ENCODE measurements around the gene LGR4.
"Not testable (repeated sequence)": the region's sequence is repeated elsewhere in the genome, so short reads cannot be mapped to it uniquely, and the experiment has no call there.

LGR4 gene

GRCh38 chr11:27334764-27335163 is 137.8 kb downstream of the LGR4 start:
- DNase-seq: not testable (repeated sequence)

GRCh38 chr11:27331981-27332380 is 140.6 kb downstream of the LGR4 start:
- DNase-seq: no peak

- no peak for DNase-seq
Observed at GRCh38 chr11:27330633-27331270, 141.8 kb downstream of the LGR4 start.

- no peak for DNase-seq
Observed at GRCh38 chr11:27329867-27330632, 142.5 kb downstream of the LGR4 start.

GRCh38 chr11:27328614-27329013 is 144.0 kb downstream of the LGR4 start:
- DNase-seq: no peak

- not testable (repeated sequence) for DNase-seq
Observed at GRCh38 chr11:27327064-27327463, 145.5 kb downstream of the LGR4 start.

- DNase-seq: not testable (repeated sequence)
Observed at GRCh38 chr11:27322196-27322595, 150.4 kb downstream of the LGR4 start.

- not testable (repeated sequence) for DNase-seq
Observed at GRCh38 chr11:27321340-27321739, 151.2 kb downstream of the LGR4 start.

- no peak for DNase-seq
Observed at GRCh38 chr11:27319072-27319471, 153.5 kb downstream of the LGR4 start.

- no peak for DNase-seq
Observed at GRCh38 chr11:27317751-27318150, 154.8 kb downstream of the LGR4 start.
